GM21786 (cell line): Measurements from ENCODE around the gene VN1R5.
"Not testable (repeated sequence)": the region's sequence is repeated elsewhere in the genome, so short reads cannot be mapped to it uniquely, and the experiment has no call there.

Experiments used
- ATAC-seq: cut with Tn5 transposase; IDR thresholded peaks from one replicate; pipeline ENCODE4 v1.9.1; 2021; ENCODE audit not compliant: unreplicated experiment

VN1R5 gene

GRCh38 chr1:247270003-247270402 is 14.1 kb downstream of the VN1R5 start:
- ATAC-seq, result no peak

GRCh38 chr1:247273013-247273412 is 17.1 kb downstream of the VN1R5 start:
- ATAC-seq, result no peak

GRCh38 chr1:247274605-247275256 is 18.9 kb downstream of the VN1R5 start:
- no peak for ATAC-seq

GRCh38 chr1:247277191-247277590 is 21.3 kb downstream of the VN1R5 start:
- no peak for ATAC-seq

- no peak for ATAC-seq
Measured at GRCh38 chr1:247281001-247281574, 25.2 kb downstream of the VN1R5 start.

- ATAC-seq, result no peak
Measured at GRCh38 chr1:247286134-247286670, 30.3 kb downstream of the VN1R5 start.

GRCh38 chr1:247287460-247287859 is 31.6 kb downstream of the VN1R5 start:
- ATAC-seq, result no peak

GRCh38 chr1:247288341-247288740 is 32.5 kb downstream of the VN1R5 start:
- no peak for ATAC-seq

GRCh38 chr1:247289274-247289892 is 33.5 kb downstream of the VN1R5 start:
- ATAC-seq, result not testable (repeated sequence)

GRCh38 chr1:247290576-247290975 is 34.7 kb downstream of the VN1R5 start:
- no peak for ATAC-seq

- no peak for ATAC-seq
Measured at GRCh38 chr1:247291161-247291560, 35.3 kb downstream of the VN1R5 start.

- ATAC-seq, result no peak
Measured at GRCh38 chr1:247291833-247292561, 36.1 kb downstream of the VN1R5 start.

- no peak for ATAC-seq
Measured at GRCh38 chr1:247293047-247293446, 37.2 kb downstream of the VN1R5 start.

GRCh38 chr1:247294282-247294681 is 38.4 kb downstream of the VN1R5 start:
- no peak for ATAC-seq

- ATAC-seq, result no peak
Measured at GRCh38 chr1:247295274-247295684, 39.4 kb downstream of the VN1R5 start.

GRCh38 chr1:247295746-247296145 is 39.9 kb downstream of the VN1R5 start:
- ATAC-seq, result no peak

- no peak for ATAC-seq
Measured at GRCh38 chr1:247296599-247297180, 40.8 kb downstream of the VN1R5 start.

GRCh38 chr1:247297263-247298123 is 41.6 kb downstream of the VN1R5 start:
- no peak for ATAC-seq

GRCh38 chr1:247298124-247298481 is 42.2 kb downstream of the VN1R5 start:
- ATAC-seq, result no peak

GRCh38 chr1:247298701-247299100 is 42.8 kb downstream of the VN1R5 start:
- no peak for ATAC-seq
